HepG2 (cell line): ENCODE data around the gene SLC12A3. TPM values are rescaled to one million over a fixed set of nuclear protein-coding genes. Genes with fewer than 3 reads are reported as not detected.

Experiments used
- ATF4 ChIP-seq, 2 experiments: fragments of 450-650 bp in 1 of 2; sonication (generic) in 1 of 2; formaldehyde crosslinking; IDR thresholded peaks; 2 replicates each; pipeline versions ENCODE4 v1.5.0 to v1.8.0; 2020 to 2022; ENCODE audit warnings: mild to moderate bottlenecking in 1 of 2, missing genetic modification reagents in 1 of 2
- KAT7 ChIP-seq: IDR thresholded peaks from 2 replicates; pipeline ENCODE4 v1.6.1; 2018; ENCODE audit warnings: borderline replicate concordance, missing compliant biosample characterization
- KLF16 ChIP-seq, 2 experiments: sonication (generic) in 1 of 2; formaldehyde crosslinking in 1 of 2; IDR thresholded peaks; 2 replicates each; pipeline versions ENCODE4 v1.6.1 to v1.8.0; 2016 to 2023; ENCODE audit warnings: missing genetic modification reagents in 2 of 2, missing compliant biosample characterization in 1 of 2
- MEIS1 ChIP-seq: sonication (generic); formaldehyde crosslinking; IDR thresholded peaks from 2 replicates; pipeline ENCODE4 v1.9.0; 2021; ENCODE audit warnings: mild to moderate bottlenecking, missing genetic modification reagents, moderate library complexity, borderline replicate concordance
- SMARCE1 ChIP-seq: fragments of 450-650 bp; IDR thresholded peaks from 2 replicates; pipeline ENCODE4 v1.6.1; 2017; ENCODE audit warnings: borderline replicate concordance
- TGIF2 ChIP-seq: IDR thresholded peaks from 2 replicates; pipeline ENCODE4 v1.6.1; 2016; ENCODE audit warnings: control low read depth, missing compliant biosample characterization
- ZBTB4 ChIP-seq: sonication (generic); formaldehyde crosslinking; IDR thresholded peaks from 2 replicates; pipeline ENCODE4 v1.4.0; 2020; ENCODE audit warnings: missing genetic modification reagents, mild to moderate bottlenecking, borderline replicate concordance
- ZNF713 ChIP-seq: sonication (generic); formaldehyde crosslinking; IDR thresholded peaks from 2 replicates; pipeline ENCODE4 v1.4.0; 2020; ENCODE audit warnings: mild to moderate bottlenecking, missing genetic modification reagents
- ZSCAN29 ChIP-seq: sonication (generic); formaldehyde crosslinking; conservative IDR thresholded peaks from 2 replicates; pipeline ENCODE4 v1.4.0; 2020; ENCODE audit warnings: mild to moderate bottlenecking, missing genetic modification reagents
- polyA plus RNA-seq, 8 experiments: library from polyadenylated mRNA; depleted of rRNA in 3 of 8; stranded (reverse) in 7 of 8; unstranded in 1 of 8; fragments of >200 nt; fragmentation: Illumina TruSeq in 4 of 8; extraction: Trizol in 4 of 8; gene quantifications; 2 replicates each; pipeline versions ENCODE4 v1.2.1 to v1.2.3, GENCODE V29; 2011 to 2016; ENCODE audit warnings: low read depth in 4 of 8, missing spikeins in 1 of 8, mixed read lengths in 1 of 8; ENCODE audit not compliant: insufficient read depth in 1 of 8
- total RNA-seq, 5 experiments: library from RNA; depleted of rRNA; stranded (reverse); fragments of >200 nt; fragmentation: Illumina TruSeq; extraction: Trizol; gene quantifications; 2 replicates each; pipeline ENCODE4 v1.2.3, GENCODE V29; 2016; ENCODE audit warnings: low read depth in 1 of 5
- TF ChIP-seq, protein P1 (sequence below): sonication (generic); formaldehyde crosslinking; IDR thresholded peaks from 2 replicates; pipeline ENCODE4 v1.5.1; 2020; ENCODE audit warnings: mild to moderate bottlenecking, missing genetic modification reagents, borderline replicate concordance
- TF ChIP-seq, protein P2 (sequence below): sonication (generic); formaldehyde crosslinking; IDR thresholded peaks from 2 replicates; pipeline ENCODE4 v1.4.0; 2020; ENCODE audit warnings: missing genetic modification reagents, borderline replicate concordance
- TF ChIP-seq, protein P3 (sequence below): IDR thresholded peaks from 2 replicates; pipeline ENCODE4 v1.6.1; 2016; ENCODE audit warnings: low read depth

SLC12A3 gene
- total and polyA plus RNA-seq, 2 of the 13 experiments (the other 11 are each of a cell fraction or from before 2014, with no cell fraction given): 6.2 TPM; not detected in 1

GRCh38 chr16:56849690-56850680 is 15.0 kb upstream of the SLC12A3 start (continued):
- TF ChIP-seq, protein P1, sequence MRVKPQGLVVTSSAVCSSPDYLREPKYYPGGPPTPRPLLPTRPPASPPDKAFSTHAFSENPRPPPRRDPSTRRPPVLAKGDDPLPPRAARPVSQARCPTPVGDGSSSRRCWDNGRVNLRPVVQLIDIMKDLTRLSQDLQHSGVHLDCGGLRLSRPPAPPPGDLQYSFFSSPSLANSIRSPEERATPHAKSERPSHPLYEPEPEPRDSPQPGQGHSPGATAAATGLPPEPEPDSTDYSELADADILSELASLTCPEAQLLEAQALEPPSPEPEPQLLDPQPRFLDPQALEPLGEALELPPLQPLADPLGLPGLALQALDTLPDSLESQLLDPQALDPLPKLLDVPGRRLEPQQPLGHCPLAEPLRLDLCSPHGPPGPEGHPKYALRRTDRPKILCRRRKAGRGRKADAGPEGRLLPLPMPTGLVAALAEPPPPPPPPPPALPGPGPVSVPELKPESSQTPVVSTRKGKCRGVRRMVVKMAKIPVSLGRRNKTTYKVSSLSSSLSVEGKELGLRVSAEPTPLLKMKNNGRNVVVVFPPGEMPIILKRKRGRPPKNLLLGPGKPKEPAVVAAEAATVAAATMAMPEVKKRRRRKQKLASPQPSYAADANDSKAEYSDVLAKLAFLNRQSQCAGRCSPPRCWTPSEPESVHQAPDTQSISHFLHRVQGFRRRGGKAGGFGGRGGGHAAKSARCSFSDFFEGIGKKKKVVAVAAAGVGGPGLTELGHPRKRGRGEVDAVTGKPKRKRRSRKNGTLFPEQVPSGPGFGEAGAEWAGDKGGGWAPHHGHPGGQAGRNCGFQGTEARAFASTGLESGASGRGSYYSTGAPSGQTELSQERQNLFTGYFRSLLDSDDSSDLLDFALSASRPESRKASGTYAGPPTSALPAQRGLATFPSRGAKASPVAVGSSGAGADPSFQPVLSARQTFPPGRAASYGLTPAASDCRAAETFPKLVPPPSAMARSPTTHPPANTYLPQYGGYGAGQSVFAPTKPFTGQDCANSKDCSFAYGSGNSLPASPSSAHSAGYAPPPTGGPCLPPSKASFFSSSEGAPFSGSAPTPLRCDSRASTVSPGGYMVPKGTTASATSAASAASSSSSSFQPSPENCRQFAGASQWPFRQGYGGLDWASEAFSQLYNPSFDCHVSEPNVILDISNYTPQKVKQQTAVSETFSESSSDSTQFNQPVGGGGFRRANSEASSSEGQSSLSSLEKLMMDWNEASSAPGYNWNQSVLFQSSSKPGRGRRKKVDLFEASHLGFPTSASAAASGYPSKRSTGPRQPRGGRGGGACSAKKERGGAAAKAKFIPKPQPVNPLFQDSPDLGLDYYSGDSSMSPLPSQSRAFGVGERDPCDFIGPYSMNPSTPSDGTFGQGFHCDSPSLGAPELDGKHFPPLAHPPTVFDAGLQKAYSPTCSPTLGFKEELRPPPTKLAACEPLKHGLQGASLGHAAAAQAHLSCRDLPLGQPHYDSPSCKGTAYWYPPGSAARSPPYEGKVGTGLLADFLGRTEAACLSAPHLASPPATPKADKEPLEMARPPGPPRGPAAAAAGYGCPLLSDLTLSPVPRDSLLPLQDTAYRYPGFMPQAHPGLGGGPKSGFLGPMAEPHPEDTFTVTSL (CRISPR knock-in tag): no peak
- TF ChIP-seq, protein P2, sequence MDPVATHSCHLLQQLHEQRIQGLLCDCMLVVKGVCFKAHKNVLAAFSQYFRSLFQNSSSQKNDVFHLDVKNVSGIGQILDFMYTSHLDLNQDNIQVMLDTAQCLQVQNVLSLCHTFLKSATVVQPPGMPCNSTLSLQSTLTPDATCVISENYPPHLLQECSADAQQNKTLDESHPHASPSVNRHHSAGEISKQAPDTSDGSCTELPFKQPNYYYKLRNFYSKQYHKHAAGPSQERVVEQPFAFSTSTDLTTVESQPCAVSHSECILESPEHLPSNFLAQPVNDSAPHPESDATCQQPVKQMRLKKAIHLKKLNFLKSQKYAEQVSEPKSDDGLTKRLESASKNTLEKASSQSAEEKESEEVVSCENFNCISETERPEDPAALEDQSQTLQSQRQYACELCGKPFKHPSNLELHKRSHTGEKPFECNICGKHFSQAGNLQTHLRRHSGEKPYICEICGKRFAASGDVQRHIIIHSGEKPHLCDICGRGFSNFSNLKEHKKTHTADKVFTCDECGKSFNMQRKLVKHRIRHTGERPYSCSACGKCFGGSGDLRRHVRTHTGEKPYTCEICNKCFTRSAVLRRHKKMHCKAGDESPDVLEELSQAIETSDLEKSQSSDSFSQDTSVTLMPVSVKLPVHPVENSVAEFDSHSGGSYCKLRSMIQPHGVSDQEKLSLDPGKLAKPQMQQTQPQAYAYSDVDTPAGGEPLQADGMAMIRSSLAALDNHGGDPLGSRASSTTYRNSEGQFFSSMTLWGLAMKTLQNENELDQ: no peak
- TF ChIP-seq SMARCE1 (no peak), MEIS1 (CRISPR knock-in tag) (no peak), TGIF2 (CRISPR knock-in tag) (peak; percentile 11; the same call in 1 of the 2 replicates), ZBTB4 (CRISPR knock-in tag) (no peak), ATF4 (CRISPR knock-in tag; IDR thresholded peaks at IDR 0.05) (no peak), ZSCAN29 (CRISPR knock-in tag) (peak; percentile 78; the same call in 1 of the 2 replicates), ZNF713 (no peak), KAT7 (CRISPR knock-in tag) (0 out of 2 replicates have a peak, but pooled peaks have one; percentile 46), KLF16 (CRISPR knock-in tag; IDR thresholded peaks at IDR 0.05) (0 out of 4 replicates have a peak, but pooled peaks of 1 of the 2 experiments have one; percentile 14)
- TF ChIP-seq, protein P3, sequence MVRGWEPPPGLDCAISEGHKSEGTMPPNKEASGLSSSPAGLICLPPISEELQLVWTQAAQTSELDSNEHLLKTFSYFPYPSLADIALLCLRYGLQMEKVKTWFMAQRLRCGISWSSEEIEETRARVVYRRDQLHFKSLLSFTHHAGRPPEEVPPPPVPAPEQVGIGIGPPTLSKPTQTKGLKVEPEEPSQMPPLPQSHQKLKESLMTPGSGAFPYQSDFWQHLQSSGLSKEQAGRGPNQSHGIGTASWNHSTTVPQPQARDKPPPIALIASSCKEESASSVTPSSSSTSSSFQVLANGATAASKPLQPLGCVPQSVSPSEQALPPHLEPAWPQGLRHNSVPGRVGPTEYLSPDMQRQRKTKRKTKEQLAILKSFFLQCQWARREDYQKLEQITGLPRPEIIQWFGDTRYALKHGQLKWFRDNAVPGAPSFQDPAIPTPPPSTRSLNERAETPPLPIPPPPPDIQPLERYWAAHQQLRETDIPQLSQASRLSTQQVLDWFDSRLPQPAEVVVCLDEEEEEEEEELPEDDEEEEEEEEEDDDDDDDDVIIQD (CRISPR knock-in tag): peak; percentile 18; the same call in 1 of the 2 replicates
